HG02840 (cell line): ENCODE measurements around the gene FAHD2B.
"Not testable (repeated sequence)": the region's sequence is repeated elsewhere in the genome, so short reads cannot be mapped to it uniquely, and the experiment has no call there.

ENCODE experiments used
- ATAC-seq: cut with Tn5 transposase; IDR thresholded peaks from one replicate; pipeline ENCODE4 v1.9.1; 2021; ENCODE audit warnings: mild to moderate bottlenecking, moderate library complexity, moderate number of reproducible peaks; ENCODE audit not compliant: unreplicated experiment, low FRiP score

FAHD2B gene

DNA sequence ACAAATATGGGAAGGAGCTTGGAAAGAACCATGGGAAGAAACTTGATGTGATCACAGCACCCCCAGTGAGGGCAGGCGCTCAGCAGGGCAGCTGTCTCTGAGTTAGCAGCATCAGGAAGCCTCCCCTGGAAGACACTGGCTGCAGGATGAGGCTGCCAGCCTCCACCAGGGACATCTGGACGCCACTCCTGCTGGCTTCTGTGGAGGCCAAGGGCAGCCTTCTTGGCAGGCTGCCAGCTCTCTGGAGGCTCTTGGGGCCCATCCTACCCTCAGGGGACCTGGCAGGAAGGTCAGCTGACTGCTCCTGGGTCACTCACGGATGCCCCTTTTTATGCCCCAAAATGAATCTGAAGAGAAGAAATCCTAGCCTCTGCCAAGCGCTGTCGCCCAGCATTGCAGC lies 26.0 kb downstream of the FAHD2B start:
- not testable (repeated sequence) for ATAC-seq

DNA sequence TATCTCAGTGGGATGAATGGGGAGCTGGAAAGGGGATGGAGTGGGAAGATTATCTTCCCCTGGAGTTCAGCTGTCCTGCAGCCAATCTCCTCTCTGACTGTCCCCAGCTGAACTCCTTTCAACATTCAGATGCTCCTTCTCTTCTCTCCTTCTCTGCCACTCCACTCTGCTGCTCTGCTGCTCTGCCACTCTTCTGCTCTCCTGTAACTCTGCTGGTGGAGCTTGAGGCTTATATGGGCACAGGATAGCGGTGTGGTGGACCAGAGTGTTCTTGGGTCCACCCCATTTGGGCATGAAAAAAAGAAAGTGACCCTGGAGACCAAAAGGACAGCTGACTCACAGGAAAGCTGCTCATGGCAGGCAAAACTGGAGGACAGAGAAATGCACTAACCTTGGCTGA lies 26.6 kb downstream of the FAHD2B start:
- no peak for ATAC-seq

DNA sequence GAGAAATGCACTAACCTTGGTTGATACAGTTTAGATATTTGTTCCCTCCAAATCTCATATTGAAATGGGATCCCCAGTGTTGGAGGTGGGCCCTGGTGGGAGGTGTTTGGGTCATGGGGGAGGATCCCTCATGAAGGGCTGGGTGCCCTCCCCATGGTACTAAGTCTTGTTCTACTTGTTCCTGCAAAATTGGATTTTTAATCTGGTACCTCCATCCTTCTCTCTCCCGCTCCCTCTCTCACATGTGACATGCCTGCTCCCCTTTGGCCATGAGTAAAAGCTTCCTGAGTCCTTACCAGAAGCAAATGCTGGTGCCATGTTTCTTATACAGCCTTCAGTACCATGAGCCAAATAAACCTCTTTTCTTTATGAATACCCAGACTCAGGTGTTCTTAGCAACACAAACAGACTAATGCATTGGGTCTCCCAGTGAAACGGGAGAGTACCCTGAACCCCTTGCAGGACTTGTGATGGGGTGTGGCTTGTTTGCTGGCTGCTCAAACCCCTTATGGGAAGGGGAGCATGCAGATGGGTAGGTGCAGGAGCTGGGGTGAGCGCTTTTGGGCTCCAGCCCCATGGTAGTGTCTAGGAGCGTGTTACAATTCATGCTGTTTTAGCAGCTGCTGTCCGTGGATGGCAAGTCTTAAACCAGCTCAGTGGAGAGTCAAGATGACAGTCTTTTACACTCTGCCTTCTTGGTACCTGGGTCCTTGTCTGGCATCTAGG lies 27.2 kb downstream of the FAHD2B start:
- ATAC-seq: no peak

DNA sequence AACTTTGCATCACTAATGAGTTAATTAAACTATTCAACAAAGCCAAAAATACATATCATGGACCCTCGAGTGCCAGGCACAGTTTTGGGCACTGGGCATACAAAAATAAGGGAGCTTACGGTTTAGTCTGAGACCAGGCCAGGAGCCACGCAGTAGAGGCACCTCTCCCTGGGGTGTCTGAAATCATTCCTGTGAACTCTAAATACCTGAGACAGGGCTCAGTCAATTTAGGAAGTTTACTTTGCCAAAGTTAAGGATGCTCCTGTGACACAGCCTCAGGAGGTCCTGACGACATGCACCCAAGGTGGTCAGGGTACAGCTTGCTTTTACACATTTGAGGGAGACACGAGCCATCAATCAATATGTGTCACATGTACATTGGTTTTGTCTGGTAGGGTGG lies 28.7 kb downstream of the FAHD2B start:
- ATAC-seq: not testable (repeated sequence)

DNA sequence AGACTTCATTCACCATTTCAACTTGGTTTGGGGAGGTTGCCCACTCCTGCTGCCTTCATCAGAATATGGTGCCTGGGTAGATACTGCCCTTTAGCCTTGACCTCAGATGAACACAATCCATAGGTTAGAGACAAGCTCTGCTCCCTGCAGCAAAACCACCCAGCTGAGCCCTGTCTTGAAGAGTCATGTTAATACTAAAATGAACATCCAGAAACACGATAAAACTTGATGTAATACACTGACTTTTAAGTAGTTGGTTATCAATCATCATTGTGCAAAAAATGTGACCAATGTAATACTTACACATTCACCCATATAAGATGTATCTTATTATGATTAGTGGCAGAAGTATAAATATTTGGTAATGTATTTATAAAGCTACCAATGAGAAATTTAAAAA lies 32.7 kb downstream of the FAHD2B start:
- ATAC-seq: not testable (repeated sequence)

DNA sequence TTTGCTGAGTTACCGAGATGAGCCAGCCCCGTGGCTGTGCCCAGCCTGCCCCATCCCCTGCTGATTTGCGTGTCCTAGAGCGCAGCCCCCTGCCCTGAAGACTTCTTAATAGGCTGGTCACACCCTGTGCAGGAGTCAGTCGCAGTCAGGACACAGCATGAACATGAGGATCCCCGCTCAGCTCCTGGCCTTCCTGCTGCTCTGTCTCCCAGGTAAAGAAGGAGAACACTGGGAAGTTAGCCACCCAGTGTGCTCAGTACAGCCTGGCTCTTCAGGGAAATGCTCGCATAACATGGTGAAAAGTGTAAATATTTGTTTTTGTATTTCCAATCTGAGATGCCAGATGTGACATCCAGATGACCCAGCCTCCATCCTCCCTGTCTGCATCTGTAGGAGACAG lies 34.9 kb downstream of the FAHD2B start:
- not testable (repeated sequence) for ATAC-seq

DNA sequence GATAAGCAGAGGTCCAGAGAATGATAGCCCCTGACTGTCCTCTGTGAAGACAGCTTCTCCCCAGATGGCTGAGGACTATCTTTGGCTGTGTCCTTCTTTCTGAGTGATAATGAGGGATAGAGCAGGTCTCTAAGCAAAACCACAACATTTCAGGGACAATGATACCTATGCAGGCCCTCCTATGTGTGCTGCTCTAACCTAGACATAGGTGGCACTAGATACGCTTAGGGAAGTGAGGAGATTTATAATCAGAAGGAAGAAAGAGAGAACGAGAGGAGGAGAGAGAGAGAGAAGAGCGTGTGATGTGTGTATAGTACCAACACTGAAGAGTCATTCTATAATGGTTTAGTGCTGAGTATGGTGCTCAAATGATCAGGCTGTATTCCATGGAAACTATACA lies 38.5 kb downstream of the FAHD2B start:
- ATAC-seq: not testable (repeated sequence)

DNA sequence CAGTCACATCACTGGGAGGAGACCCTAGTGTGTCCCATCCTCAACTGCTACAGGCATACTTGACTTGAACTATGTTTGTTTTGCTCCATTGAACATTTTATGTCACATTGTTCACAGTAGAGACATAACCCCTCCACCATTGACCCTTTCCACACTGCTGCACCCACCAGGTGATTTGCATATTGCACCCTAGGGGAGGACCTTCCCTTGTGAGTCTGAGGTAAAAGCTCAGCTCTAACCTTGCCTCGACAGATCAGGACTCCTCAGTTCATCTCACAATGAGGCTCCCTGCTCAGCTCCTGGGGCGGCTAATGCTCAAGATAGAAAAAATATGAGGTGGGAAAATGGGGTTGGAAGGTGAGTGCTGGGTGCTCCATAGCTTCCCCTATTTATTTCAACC lies 44.6 kb downstream of the FAHD2B start:
- ATAC-seq: not testable (repeated sequence)

DNA sequence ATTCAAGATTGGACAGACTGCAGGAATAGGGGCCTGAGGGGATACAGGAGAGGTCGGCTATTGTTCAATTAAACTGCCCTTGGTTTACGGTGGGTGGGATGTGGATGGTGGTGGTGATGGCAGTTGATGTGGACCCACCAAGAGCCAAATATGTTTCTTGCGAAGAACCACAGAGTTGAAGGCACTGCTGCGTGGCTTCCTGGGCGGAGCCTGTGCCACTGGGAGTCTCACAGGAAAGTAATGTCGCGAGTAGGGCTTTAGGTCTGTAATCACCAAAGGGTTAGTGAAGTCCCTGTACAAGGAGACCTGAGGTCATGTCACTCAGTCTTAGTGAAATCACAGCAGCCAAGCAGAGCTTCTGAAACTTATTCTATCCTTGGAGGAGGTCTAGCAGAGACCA lies 46.2 kb downstream of the FAHD2B start:
- not testable (repeated sequence) for ATAC-seq

DNA sequence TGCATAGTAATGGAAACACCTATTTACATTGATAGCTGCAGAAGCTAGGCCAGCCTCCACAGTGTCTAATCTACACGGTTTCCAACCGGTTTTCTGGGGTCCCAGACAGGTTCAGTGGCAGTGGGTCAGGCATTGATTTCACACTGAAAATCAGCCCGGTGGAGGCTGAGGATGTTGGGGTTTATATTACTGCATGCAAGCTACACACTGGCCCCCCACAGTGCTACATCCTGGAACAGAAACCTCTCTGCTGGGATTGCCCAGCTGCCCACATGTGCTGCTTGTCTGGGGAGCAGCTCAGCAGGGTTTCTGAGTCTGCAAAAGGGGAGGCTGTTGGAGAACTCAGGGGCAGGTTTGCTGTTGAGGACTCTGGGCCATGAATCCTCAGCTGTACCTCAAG lies 48.0 kb downstream of the FAHD2B start:
- ATAC-seq: not testable (repeated sequence)

DNA sequence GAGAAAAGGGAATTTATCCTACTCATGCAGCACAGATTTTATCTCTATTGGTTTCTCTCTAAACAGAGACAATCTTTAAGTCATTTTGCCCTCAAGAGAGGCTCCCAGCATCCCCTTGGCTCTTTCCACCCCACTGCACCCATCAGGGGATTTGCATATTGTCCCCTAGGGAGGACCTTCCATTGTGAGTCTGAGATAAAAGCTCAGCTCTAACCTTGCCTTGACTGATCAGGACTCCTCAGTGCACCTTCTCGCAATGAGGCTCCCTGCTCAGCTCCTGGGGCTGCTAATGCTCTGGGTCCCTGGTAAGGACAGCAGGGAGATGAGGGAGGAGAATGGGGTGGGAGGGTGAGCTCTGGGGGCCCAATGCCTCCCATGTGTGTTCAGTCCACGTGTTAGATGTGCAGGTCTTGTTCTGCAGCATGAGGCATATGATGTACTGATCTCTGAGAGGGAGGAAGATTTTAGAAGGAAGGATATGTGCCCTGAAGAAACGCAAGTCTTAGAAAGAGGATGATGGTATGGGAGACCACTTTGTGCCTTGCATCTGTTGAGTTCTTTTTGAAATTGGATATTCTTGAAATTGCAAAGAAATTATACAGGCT lies 48.7 kb downstream of the FAHD2B start:
- ATAC-seq: not testable (repeated sequence)
